Measurements from ENCODE around the gene FAM98B. TPM values are rescaled to one million over a fixed set of nuclear protein-coding genes. Genes with fewer than 3 reads are reported as not detected.

Gene FAM98B
- total RNA-seq, 2 experiments from 2014 or later, result 20.1 to 20.4 TPM

DNA sequence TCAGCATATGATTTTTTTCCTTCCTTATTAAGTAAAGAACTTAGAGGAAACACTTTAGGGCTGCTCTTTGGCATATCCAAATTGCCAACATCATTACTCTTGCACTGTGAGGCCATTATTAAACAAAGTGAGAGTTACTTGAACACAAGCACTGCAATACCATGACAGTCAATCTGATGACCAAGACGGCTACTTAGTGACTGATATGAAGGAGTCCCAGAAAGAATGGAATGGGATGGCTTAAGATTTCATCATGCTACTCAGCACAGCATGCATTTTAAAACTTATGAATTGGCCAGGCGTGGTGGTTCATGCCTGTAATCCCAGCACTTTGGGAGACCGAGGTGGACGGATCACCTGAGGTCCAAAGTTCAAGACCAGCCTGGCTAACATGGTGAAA is 55.2 kb downstream of the FAM98B start:
- intact Hi-C loops (cut with DNase I, micrococcal nuclease), result no loop called here
- ChIA-PET CTCF (interaction anchor here (2.3 kb wide), 1 partner anchor 55 kb away, joined by 10 read pairs; the partner anchor contains the start of gene RASGRP1), POLR2A (no interaction called here)
- H3K27ac Mint-ChIP-seq, result peak overlapping the region; percentile 75
- no peaks in the 10 kb centered on the region for H3K9me3 ChIP-seq (ENCODE audit: control insufficient read depth in 1 of 2, insufficient read depth in 1 of 2, low read length in 2 of 2)
- H3K27ac ChIP-seq (ENCODE audit: low read depth in 1 of 2, low read length in 2 of 2), result peak overlapping the region in 1 of 2 donors; percentile 10
- TF ChIP-seq, protein P1, sequence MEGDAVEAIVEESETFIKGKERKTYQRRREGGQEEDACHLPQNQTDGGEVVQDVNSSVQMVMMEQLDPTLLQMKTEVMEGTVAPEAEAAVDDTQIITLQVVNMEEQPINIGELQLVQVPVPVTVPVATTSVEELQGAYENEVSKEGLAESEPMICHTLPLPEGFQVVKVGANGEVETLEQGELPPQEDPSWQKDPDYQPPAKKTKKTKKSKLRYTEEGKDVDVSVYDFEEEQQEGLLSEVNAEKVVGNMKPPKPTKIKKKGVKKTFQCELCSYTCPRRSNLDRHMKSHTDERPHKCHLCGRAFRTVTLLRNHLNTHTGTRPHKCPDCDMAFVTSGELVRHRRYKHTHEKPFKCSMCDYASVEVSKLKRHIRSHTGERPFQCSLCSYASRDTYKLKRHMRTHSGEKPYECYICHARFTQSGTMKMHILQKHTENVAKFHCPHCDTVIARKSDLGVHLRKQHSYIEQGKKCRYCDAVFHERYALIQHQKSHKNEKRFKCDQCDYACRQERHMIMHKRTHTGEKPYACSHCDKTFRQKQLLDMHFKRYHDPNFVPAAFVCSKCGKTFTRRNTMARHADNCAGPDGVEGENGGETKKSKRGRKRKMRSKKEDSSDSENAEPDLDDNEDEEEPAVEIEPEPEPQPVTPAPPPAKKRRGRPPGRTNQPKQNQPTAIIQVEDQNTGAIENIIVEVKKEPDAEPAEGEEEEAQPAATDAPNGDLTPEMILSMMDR (IDR thresholded peaks at IDR 0.05), result no peak
- H3K9me3 Mint-ChIP-seq, result no peaks in the 10 kb centered on the region
- no peak for ATAC-seq (ENCODE audit: poor library complexity)
- no peak overlapping the region for H3K4me3 ChIP-seq (ENCODE audit: low read length)
- peaks cover 100% of the 10 kb centered on the region for H3K36me3 Mint-ChIP-seq (ENCODE audit: low read depth)
- H3K4me1 Mint-ChIP-seq (ENCODE audit: low read depth), result peaks cover 11% of the 10 kb centered on the region
- no peaks in the 10 kb centered on the region for H3K27me3 ChIP-seq (ENCODE audit: control insufficient read depth in 1 of 2, insufficient read depth in 2 of 2, low read length in 2 of 2)
- H3K27me3 Mint-ChIP-seq, result no peaks in the 10 kb centered on the region
- no peaks in the 10 kb centered on the region for H3K4me1 ChIP-seq (ENCODE audit: insufficient read depth, low read length)
- DNase-seq, result no peak
- peaks cover 100% of the 10 kb centered on the region for H3K36me3 ChIP-seq (ENCODE audit: insufficient read depth, low read length)
- no peak overlapping the region for H3K4me3 Mint-ChIP-seq

DNA sequence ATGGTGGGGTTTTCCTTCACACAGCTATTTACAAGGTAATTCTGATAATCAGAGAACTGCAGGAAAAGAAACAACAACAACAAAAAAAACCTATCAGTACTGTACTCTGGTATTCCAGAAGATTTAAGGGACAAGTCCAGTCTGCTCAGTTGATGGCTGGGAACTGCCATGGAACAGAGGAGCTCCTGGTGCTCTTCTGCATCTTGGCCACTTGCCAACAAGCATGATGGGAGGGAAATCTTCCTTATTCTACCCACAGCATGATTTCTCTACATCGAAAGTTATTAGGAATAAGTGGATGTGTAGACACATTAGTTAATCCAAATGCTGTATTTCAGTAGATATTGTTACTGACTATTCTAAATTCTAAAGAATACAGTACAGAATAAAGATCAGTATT is 59.0 kb downstream of the FAM98B start:
- Histone ChIP-seq H3K27ac (ENCODE audit: low read depth in 1 of 2, low read length in 2 of 2) (no peak overlapping the region), H3K4me1 (ENCODE audit: insufficient read depth, low read length) (no peaks in the 10 kb centered on the region), H3K4me3 (ENCODE audit: low read length) (no peak overlapping the region), H3K9me3 (ENCODE audit: control insufficient read depth in 1 of 2, insufficient read depth in 1 of 2, low read length in 2 of 2) (no peaks in the 10 kb centered on the region), H3K36me3 (ENCODE audit: insufficient read depth, low read length) (peaks cover 99% of the 10 kb centered on the region), H3K27me3 (ENCODE audit: control insufficient read depth in 1 of 2, insufficient read depth in 2 of 2, low read length in 2 of 2) (no peaks in the 10 kb centered on the region)
- ChIA-PET CTCF (interaction anchor here (0.9 to 3.4 kb wide), 3 partner anchors 23 to 187 kb away, joined by 3 to 10 read pairs (median 5); no protein-coding TSS in a partner anchor), POLR2A (interaction anchor here (2.1 kb wide), 1 partner anchor 8 kb away, joined by 7 read pairs; no protein-coding TSS in a partner anchor)
- peaks cover 11% of the 10 kb centered on the region for H3K4me1 Mint-ChIP-seq (ENCODE audit: low read depth)
- intact Hi-C loops (cut with DNase I, micrococcal nuclease), result no loop called here
- TF ChIP-seq, protein P1 (IDR thresholded peaks at IDR 0.05), result no peak
- peaks cover 100% of the 10 kb centered on the region for H3K36me3 Mint-ChIP-seq (ENCODE audit: low read depth)
- ATAC-seq (ENCODE audit: poor library complexity), result no peak
- no peak for DNase-seq
- no peaks in the 10 kb centered on the region for H3K27me3 Mint-ChIP-seq
- no peak overlapping the region for H3K4me3 Mint-ChIP-seq
- H3K27ac Mint-ChIP-seq, result peak overlapping the region; percentile 75
- H3K9me3 Mint-ChIP-seq, result no peaks in the 10 kb centered on the region

DNA sequence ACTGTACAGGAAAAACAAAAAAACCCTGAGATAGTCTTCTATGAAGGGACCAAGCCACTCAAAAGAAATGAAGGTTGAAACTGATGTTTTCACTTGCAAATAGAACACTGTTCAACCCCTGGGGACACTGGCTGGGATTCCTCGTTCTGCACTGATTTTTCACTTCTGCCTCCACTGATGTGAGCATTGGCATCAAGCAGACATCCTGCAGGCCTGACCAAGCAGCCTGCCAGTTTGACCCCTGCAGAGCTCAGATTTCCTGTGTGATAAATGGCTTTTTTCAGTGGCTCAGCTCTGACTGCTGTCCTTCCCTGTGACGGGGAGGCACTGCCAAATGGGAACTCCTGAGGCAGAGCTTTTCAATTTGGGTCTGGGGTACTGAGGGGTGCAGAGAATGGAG is 60.7 kb downstream of the FAM98B start:
- no peaks in the 10 kb centered on the region for H3K9me3 Mint-ChIP-seq
- Histone ChIP-seq H3K27ac (ENCODE audit: low read depth in 1 of 2, low read length in 2 of 2) (no peak overlapping the region), H3K27me3 (ENCODE audit: control insufficient read depth in 1 of 2, insufficient read depth in 2 of 2, low read length in 2 of 2) (no peaks in the 10 kb centered on the region), H3K36me3 (ENCODE audit: insufficient read depth, low read length) (peaks cover 98% of the 10 kb centered on the region), H3K4me1 (ENCODE audit: insufficient read depth, low read length) (no peaks in the 10 kb centered on the region), H3K9me3 (ENCODE audit: control insufficient read depth in 1 of 2, insufficient read depth in 1 of 2, low read length in 2 of 2) (no peaks in the 10 kb centered on the region), H3K4me3 (ENCODE audit: low read length) (no peak overlapping the region)
- H3K4me1 Mint-ChIP-seq (ENCODE audit: low read depth), result peaks cover 8% of the 10 kb centered on the region
- DNase-seq (no peak), ATAC-seq (ENCODE audit: poor library complexity) (no peak)
- peaks cover 97% of the 10 kb centered on the region for H3K36me3 Mint-ChIP-seq (ENCODE audit: low read depth)
- no peak overlapping the region for H3K4me3 Mint-ChIP-seq
- intact Hi-C loops (cut with DNase I, micrococcal nuclease), result no loop called here
- POLR2A ChIA-PET, result no interaction called here
- H3K27ac Mint-ChIP-seq, result peak overlapping the region; percentile 75
- H3K27me3 Mint-ChIP-seq, result no peaks in the 10 kb centered on the region
- CTCF ChIA-PET, result interaction anchor here (1.1 to 3.4 kb wide), 3 partner anchors 49 to 185 kb away, joined by 3 to 10 read pairs (median 3); no protein-coding TSS in a partner anchor
- TF ChIP-seq, protein P1 (IDR thresholded peaks at IDR 0.05), result no peak

All from CD4-positive, alpha-beta T cell (primary cell).